HG03432 (cell line): ENCODE measurements around the gene CRB1.
"Not testable (repeated sequence)": the region's sequence is repeated elsewhere in the genome, so short reads cannot be mapped to it uniquely, and the experiment has no call there.

Experiments
- ATAC-seq: cut with Tn5 transposase; IDR thresholded peaks from one replicate; pipeline ENCODE4 v1.9.1; 2021; ENCODE audit warnings: mild to moderate bottlenecking, moderate library complexity; ENCODE audit not compliant: unreplicated experiment

CRB1 gene

GRCh38 chr1:197394831-197395608 lies 127.0 kb downstream of the CRB1 start:
- no peak for ATAC-seq

- no peak for ATAC-seq
Observed at GRCh38 chr1:197397895-197398294, 129.8 kb downstream of the CRB1 start.

GRCh38 chr1:197399755-197400521 lies 131.9 kb downstream of the CRB1 start:
- ATAC-seq, result peak; percentile 87

- no peak for ATAC-seq
Observed at GRCh38 chr1:197400522-197400902, 132.5 kb downstream of the CRB1 start.

GRCh38 chr1:197402189-197402588 lies 134.1 kb downstream of the CRB1 start:
- ATAC-seq, result no peak

- ATAC-seq, result not testable (repeated sequence)
Observed at GRCh38 chr1:197404774-197405173, 136.7 kb downstream of the CRB1 start.

- not testable (repeated sequence) for ATAC-seq
Observed at GRCh38 chr1:197405614-197406013, 137.6 kb downstream of the CRB1 start.

- no peak for ATAC-seq
Observed at GRCh38 chr1:197413564-197413963, 145.5 kb downstream of the CRB1 start.

GRCh38 chr1:197415221-197415620 lies 147.2 kb downstream of the CRB1 start:
- no peak for ATAC-seq

GRCh38 chr1:197418693-197419092 lies 150.6 kb downstream of the CRB1 start:
- ATAC-seq, result no peak

GRCh38 chr1:197422993-197423392 lies 154.9 kb downstream of the CRB1 start:
- no peak for ATAC-seq

GRCh38 chr1:197424380-197424779 lies 156.3 kb downstream of the CRB1 start:
- no peak for ATAC-seq

- ATAC-seq, result no peak
Observed at GRCh38 chr1:197429372-197429771, 161.3 kb downstream of the CRB1 start.

GRCh38 chr1:197435224-197435623 lies 167.2 kb downstream of the CRB1 start:
- ATAC-seq, result no peak

GRCh38 chr1:197437601-197438000 lies 169.5 kb downstream of the CRB1 start:
- ATAC-seq, result no peak

- no peak for ATAC-seq
Observed at GRCh38 chr1:197438010-197438790, 170.1 kb downstream of the CRB1 start.

GRCh38 chr1:197439708-197440280 lies 171.7 kb downstream of the CRB1 start:
- ATAC-seq, result no peak

- ATAC-seq, result no peak
Observed at GRCh38 chr1:197440715-197441114, 172.7 kb downstream of the CRB1 start.

- no peak for ATAC-seq
Observed at GRCh38 chr1:197441999-197442414, 174.0 kb downstream of the CRB1 start.

- no peak for ATAC-seq
Observed at GRCh38 chr1:197444755-197445154, 176.7 kb downstream of the CRB1 start.
